K562 (cell line): ENCODE results near the gene MPND. TPM values are rescaled to one million over a fixed set of nuclear protein-coding genes. Genes with fewer than 3 reads are reported as not detected.

Source experiments
- ATAC-seq: fragments of 200-7000 bp; cut with Tn5 transposase; 3 replicates; pipeline ENCODE4 v1.9.1; 2020; ENCODE audit warnings: moderate library complexity
- BruUV-seq: library from RNA; stranded (reverse); fragments of 400-500 nt; replicated peaks from 2 replicates; lab custom pipeline; 2021; lab: Mats Ljungman, UMichigan
- CTCF ChIA-PET: fragments of 300-600 bp; formaldehyde crosslinking; extraction: SDS; loops from one replicate; lab custom pipeline; 2021; ENCODE audit warnings: low intra/inter-chr PET ratio; lab: Yijun Ruan, JAX
- POLR2A ChIA-PET: fragments of 300-600, 350-650 bp; sonication (Branson Sonifier 250); formaldehyde crosslinking; extraction: SDS; loops from one replicate; lab custom pipeline; 2021; ENCODE audit warnings: antibody characterized with exemption, inconsistent platforms; lab: Yijun Ruan, JAX
- DNase-seq, 4 experiments: peaks; one replicate each; pipeline versions ENCODE4 v3.0.0 to v3.0.0-alpha.2; 2011 to 2018; ENCODE audit warnings: low spot score in 3 of 4, mixed read lengths in 3 of 4; ENCODE audit errors: extremely low read depth in 1 of 4
- FAIRE-seq: peaks from 2 replicates; lab custom pipeline; 2011; peaks lifted over from hg19 to GRCh38; lab: Jason Lieb, UNC
- H2AFZ ChIP-seq: 2 replicates; pipeline ENCODE4 v1.6.0; 2011; ENCODE audit warnings: low read depth, low read length, control low read depth, inconsistent platforms
- H3K27ac ChIP-seq: fragments of 200-600 bp; 3 replicates; pipeline ENCODE4 v1.8.0; 2011; ENCODE audit warnings: low read depth, mild to moderate bottlenecking, control low read depth, inconsistent platforms, low read length, moderate library complexity, mixed read lengths; ENCODE audit errors: extremely low read depth
- H3K27me3 ChIP-seq, 2 experiments: fragments of 300-600 bp in 1 of 2; 2 replicates in 1 of 2; 3 replicates in 1 of 2; pipeline versions ENCODE4 v1.6.0 to v1.8.0; 2011; ENCODE audit warnings: inconsistent platforms in 2 of 2, low read length in 2 of 2, mild to moderate bottlenecking in 1 of 2, mixed read lengths in 1 of 2, moderate library complexity in 1 of 2; ENCODE audit not compliant: control insufficient read depth in 2 of 2, insufficient read depth in 2 of 2
- H3K36me3 ChIP-seq: fragments of 300-600 bp; 3 replicates; pipeline ENCODE4 v1.8.0; 2011; ENCODE audit warnings: mild to moderate bottlenecking, low read length, inconsistent platforms; ENCODE audit not compliant: control insufficient read depth, insufficient read depth
- H3K4me1 ChIP-seq, 2 experiments: fragments of 200-600 bp in 1 of 2; replicated peaks in 1 of 2; 2 replicates in 1 of 2; 3 replicates in 1 of 2; pipeline versions ENCODE4 v1.5.1 to v1.8.0; 2011; ENCODE audit warnings: inconsistent platforms in 2 of 2, low read length in 2 of 2, mild to moderate bottlenecking in 1 of 2, mixed read lengths in 1 of 2, moderate library complexity in 1 of 2; ENCODE audit not compliant: control insufficient read depth in 2 of 2, insufficient read depth in 2 of 2
- H3K4me2 ChIP-seq: 2 replicates; pipeline ENCODE4 v1.6.1; 2011; ENCODE audit warnings: low read length, control low read depth, inconsistent platforms, mixed read lengths; ENCODE audit not compliant: insufficient read depth
- H3K4me3 ChIP-seq: fragments of 200-600 bp; sonication (generic), shearing (Covaris generic); 2 replicates; pipeline ENCODE4 v1.5.1; 2016; ENCODE audit warnings: control low read depth, inconsistent platforms
- H3K79me2 ChIP-seq: fragments of 200-600 bp; 3 replicates; pipeline ENCODE4 v1.8.0; 2011; ENCODE audit warnings: low read length, inconsistent platforms; ENCODE audit not compliant: control insufficient read depth, insufficient read depth
- H3K9ac ChIP-seq, 2 experiments: 2 replicates each; pipeline versions ENCODE4 v1.6.0 to v1.6.1; 2011; ENCODE audit warnings: low read depth in 2 of 2, low read length in 2 of 2, control low read depth in 1 of 2, inconsistent platforms in 1 of 2, mild to moderate bottlenecking in 1 of 2, mixed read lengths in 1 of 2; ENCODE audit not compliant: insufficient read depth in 1 of 2
- H3K9me1 ChIP-seq: one replicate; pipeline ENCODE4 v1.6.0; 2011; ENCODE audit warnings: inconsistent platforms, mild to moderate bottlenecking, low read length, moderate library complexity; ENCODE audit not compliant: control insufficient read depth, insufficient read depth
- H3K9me3 ChIP-seq: replicated peaks from 2 replicates; pipeline ENCODE4 v1.5.1; 2011; ENCODE audit warnings: low read depth, low read length, inconsistent platforms; ENCODE audit not compliant: control insufficient read depth, insufficient read depth
- H4K20me1 ChIP-seq: replicated peaks from 2 replicates; pipeline ENCODE4 v1.6.1; 2011; ENCODE audit warnings: low read length, inconsistent platforms, mixed read lengths; ENCODE audit not compliant: control insufficient read depth, insufficient read depth
- ATF1 ChIP-seq, 2 experiments: fragments of 450-650 bp in 1 of 2; IDR thresholded peaks; 2 replicates each; pipeline ENCODE4 v1.6.1; 2016; ENCODE audit warnings: missing compliant biosample characterization in 1 of 2, missing genetic modification characterization in 1 of 2
- ETV1 ChIP-seq: fragments of 450-650 bp; conservative IDR thresholded peaks from 2 replicates; pipeline ENCODE4 v1.6.1; 2016; ENCODE audit warnings: missing genetic modification characterization, control low read depth, low read depth, missing compliant biosample characterization
- SNIP1 ChIP-seq: fragments of 450-650 bp; IDR thresholded peaks from 2 replicates; pipeline ENCODE4 v1.7.1; 2017; ENCODE audit warnings: low read depth, mild to moderate bottlenecking
- ZNF143 ChIP-seq: sonication (generic); formaldehyde crosslinking; IDR thresholded peaks from 2 replicates; pipeline ENCODE4 v1.9.0; 2022; ENCODE audit warnings: mild to moderate bottlenecking, missing genetic modification reagents
- ZNF445 ChIP-seq: fragments of 250-450 bp; sonication (Bioruptor Pico); IDR thresholded peaks from 2 replicates; pipeline ENCODE4 v1.4.0; 2020; ENCODE audit warnings: low read depth, mild to moderate bottlenecking, moderate library complexity
- WGBS: fragments of 100-300 bp; shearing (Covaris generic); methylation state at CpG from one replicate; pipeline ENCODE4 v1.1.6; 2016; ENCODE audit warnings: low coverage, mixed read lengths; ENCODE audit not compliant: insufficient coverage; ENCODE audit errors: missing lambda C conversion rate; 5-methylcytosine and 5-hydroxymethylcytosine counted together
- in situ Hi-C: fragments of 300-500 bp; cut with MboI; formaldehyde crosslinking; loops from 4 replicates; pipeline ENCODE4 v1.15.0; 2018; ENCODE audit warnings: inconsistent platforms, mixed read lengths
- intact Hi-C: fragments of 100-400 bp; cut with micrococcal nuclease; formaldehyde crosslinking; loops from 2 replicates; pipeline ENCODE4 v1.14.2; 2022
- polyA plus RNA-seq, 8 experiments: library from polyadenylated mRNA; depleted of rRNA in 4 of 8; stranded (reverse) in 5 of 8; unstranded in 3 of 8; fragments of >200 nt; fragmentation: Nextera tagmentation in 2 of 8; fragmentation: Illumina TruSeq in 1 of 8; extraction: Ambion mirVana in 2 of 8; extraction: Trizol in 1 of 8; gene quantifications; 2 replicates each; pipeline versions ENCODE4 v1.2.1 to v1.2.3, GENCODE V29; 2011 to 2014; ENCODE audit warnings: inconsistent platforms in 1 of 8, missing spikeins in 1 of 8
- total RNA-seq, 7 experiments: library from RNA; depleted of rRNA in 6 of 7; stranded (reverse); fragments of >200 nt in 6 of 7; fragmentation: Illumina TruSeq in 2 of 7; extraction: Trizol in 2 of 7; gene quantifications; 2 replicates each; pipeline versions ENCODE4 v1.2.1 to v1.2.3, GENCODE V29; 2011 to 2021; ENCODE audit warnings: low replicate concordance in 1 of 7
- TF ChIP-seq, protein P1 (sequence below): fragments of 250-450 bp; sonication (Bioruptor Pico); IDR thresholded peaks from 2 replicates; pipeline ENCODE4 v1.8.0; 2021; ENCODE audit warnings: mild to moderate bottlenecking, moderate library complexity
- TF ChIP-seq, protein P2 (sequence below): conservative IDR thresholded peaks from 2 replicates; pipeline ENCODE4 v1.6.1; 2011; ENCODE audit warnings: low read depth, mild to moderate bottlenecking, low read length; ENCODE audit not compliant: control insufficient read depth
- TF ChIP-seq, protein P3 (sequence below): fragments of 250-450 bp; sonication (Bioruptor Pico); IDR thresholded peaks from 2 replicates; pipeline ENCODE4 v1.5.1; 2021; ENCODE audit warnings: mild to moderate bottlenecking

The MPND gene
- total and polyA plus RNA-seq, 9 of the 15 experiments (the other 6 are each of a cell fraction or from before 2014, with no cell fraction given) = 0.25 to 14.0 (median 3.9) TPM

DNA sequence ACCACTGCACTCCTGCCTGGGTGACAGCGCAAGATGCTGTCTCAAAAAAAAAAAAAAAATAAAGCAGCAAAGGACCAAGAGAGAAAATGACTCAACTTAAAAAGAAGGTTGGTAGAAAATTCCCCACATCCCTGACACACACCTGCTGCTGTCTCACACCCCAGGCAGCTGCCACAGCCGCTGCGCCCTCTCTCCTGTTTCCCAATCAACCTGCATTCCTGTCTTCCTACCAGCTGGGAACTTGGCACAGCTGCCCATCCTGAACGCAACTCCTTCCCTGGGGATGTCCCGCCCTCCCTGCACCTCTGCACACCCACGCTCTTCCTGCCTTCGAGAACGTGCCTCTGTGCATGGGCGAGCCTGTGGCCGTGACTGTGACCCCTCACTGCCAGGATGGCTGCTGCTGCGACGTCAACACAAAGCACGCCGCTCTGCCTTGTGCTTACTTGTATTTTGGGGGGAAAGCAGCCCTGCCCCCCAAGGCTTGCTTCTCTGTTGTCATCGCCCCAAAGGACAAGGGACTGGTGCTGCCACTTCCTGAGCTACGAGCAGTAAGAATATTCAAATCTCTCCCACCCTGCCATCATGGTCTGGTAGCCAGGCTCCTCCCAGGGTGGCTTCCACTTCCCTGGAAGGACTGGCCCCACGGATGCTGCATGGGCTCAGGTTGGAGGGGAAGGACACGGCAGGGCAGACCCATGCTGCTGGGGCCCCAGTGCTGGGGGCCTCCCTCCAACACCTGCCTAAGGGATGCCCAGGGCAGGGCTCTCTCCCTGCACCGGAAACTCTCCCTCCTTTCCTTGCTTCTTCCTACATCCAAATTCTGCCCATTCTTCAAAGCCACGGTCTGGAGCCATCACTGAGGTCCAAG, 36.3 kb downstream of the MPND start:
- no peak for DNase-seq
- Histone ChIP-seq H3K27ac (peak overlapping the region; percentile 41; the same call in 1 of the 3 replicates), H3K4me3 (no peak overlapping the region), H3K9me1 (no peaks in the 10 kb centered on the region), H3K4me1 (peaks cover 58 to 81% of the 10 kb centered on the region in 2 experiments), H4K20me1 (peaks cover 28% of the 10 kb centered on the region), H3K27me3 (no peaks in the 10 kb centered on the region), H3K9me3 (no peaks in the 10 kb centered on the region), H3K4me2 (no peak overlapping the region), H2AFZ (no peak overlapping the region), H3K36me3 (peaks cover 49% of the 10 kb centered on the region; the same call in 2 of the 3 replicates), H3K9ac (peak overlapping the region in 1 of 2 experiments; percentile 73; a peak in 2 of 4 replicates), H3K79me2 (peaks cover 88% of the 10 kb centered on the region)
- TF ChIP-seq ZNF445 (CRISPR knock-in tag) (no peak), SNIP1 (no peak), ATF1 (CRISPR knock-in tag; IDR thresholded peaks at IDR 0.05) (no peak), ATF1 (tag; IDR thresholded peaks at IDR 0.05) (no peak), ZNF143 (CRISPR knock-in tag) (0 out of 2 replicates have a peak, but pooled peaks have one; percentile 12), ETV1 (no peak)
- TF ChIP-seq, protein P1, sequence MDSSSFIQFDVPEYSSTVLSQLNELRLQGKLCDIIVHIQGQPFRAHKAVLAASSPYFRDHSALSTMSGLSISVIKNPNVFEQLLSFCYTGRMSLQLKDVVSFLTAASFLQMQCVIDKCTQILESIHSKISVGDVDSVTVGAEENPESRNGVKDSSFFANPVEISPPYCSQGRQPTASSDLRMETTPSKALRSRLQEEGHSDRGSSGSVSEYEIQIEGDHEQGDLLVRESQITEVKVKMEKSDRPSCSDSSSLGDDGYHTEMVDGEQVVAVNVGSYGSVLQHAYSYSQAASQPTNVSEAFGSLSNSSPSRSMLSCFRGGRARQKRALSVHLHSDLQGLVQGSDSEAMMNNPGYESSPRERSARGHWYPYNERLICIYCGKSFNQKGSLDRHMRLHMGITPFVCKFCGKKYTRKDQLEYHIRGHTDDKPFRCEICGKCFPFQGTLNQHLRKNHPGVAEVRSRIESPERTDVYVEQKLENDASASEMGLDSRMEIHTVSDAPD = no peak
- TF ChIP-seq, protein P2, sequence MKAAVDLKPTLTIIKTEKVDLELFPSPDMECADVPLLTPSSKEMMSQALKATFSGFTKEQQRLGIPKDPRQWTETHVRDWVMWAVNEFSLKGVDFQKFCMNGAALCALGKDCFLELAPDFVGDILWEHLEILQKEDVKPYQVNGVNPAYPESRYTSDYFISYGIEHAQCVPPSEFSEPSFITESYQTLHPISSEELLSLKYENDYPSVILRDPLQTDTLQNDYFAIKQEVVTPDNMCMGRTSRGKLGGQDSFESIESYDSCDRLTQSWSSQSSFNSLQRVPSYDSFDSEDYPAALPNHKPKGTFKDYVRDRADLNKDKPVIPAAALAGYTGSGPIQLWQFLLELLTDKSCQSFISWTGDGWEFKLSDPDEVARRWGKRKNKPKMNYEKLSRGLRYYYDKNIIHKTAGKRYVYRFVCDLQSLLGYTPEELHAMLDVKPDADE = no peak
- TF ChIP-seq, protein P3, sequence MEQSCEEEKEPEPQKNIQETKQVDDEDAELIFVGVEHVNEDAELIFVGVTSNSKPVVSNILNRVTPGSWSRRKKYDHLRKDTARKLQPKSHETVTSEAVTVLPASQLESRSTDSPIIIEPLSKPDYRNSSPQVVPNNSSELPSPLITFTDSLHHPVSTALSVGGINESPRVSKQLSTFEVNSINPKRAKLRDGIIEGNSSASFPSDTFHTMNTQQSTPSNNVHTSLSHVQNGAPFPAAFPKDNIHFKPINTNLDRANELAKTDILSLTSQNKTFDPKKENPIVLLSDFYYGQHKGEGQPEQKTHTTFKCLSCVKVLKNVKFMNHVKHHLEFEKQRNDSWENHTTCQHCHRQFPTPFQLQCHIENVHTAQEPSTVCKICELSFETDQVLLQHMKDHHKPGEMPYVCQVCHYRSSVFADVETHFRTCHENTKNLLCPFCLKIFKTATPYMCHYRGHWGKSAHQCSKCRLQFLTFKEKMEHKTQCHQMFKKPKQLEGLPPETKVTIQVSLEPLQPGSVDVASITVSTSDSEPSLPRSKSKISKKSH (CRISPR knock-in tag) = no peak
- POLR2A ChIA-PET = interaction anchor here (0.6 to 4.1 kb wide), 7 partner anchors 9 to 23 kb away, joined by 3 to 16 read pairs (median 3); partner anchors contain the start of gene CHAF1A
- BruUV-seq = no TSS peak
- 86% methylated on average over 18 of the region's 20 CpGs for WGBS
- CTCF ChIA-PET = no interaction called here
- FAIRE-seq = no peak
- intact Hi-C loops = no loop called here
- in situ Hi-C loops = no loop called here
- ATAC-seq = no peak
